Measurements from ENCODE around the gene PARD3B.

DNA sequence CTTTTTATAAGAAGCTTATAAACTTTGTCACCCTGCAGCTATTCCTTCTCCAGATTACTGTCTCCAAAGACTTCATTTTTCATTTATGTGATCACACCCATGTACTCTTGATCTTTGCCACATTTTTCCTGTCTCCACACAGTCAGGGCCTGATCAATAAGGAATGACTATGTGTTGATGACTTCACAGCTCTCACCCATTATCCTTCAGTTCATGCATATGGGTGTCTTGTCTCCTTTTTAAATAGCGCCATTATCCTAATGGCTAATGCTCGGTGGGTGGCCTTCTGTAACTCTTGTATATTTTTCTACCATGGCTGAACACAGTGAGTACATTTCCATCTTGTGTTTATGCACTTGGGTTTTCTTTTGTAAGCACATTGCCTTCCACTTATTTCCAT lies 801.4 kb downstream of the PARD3B start:
- TF ChIP-seq, protein P1, sequence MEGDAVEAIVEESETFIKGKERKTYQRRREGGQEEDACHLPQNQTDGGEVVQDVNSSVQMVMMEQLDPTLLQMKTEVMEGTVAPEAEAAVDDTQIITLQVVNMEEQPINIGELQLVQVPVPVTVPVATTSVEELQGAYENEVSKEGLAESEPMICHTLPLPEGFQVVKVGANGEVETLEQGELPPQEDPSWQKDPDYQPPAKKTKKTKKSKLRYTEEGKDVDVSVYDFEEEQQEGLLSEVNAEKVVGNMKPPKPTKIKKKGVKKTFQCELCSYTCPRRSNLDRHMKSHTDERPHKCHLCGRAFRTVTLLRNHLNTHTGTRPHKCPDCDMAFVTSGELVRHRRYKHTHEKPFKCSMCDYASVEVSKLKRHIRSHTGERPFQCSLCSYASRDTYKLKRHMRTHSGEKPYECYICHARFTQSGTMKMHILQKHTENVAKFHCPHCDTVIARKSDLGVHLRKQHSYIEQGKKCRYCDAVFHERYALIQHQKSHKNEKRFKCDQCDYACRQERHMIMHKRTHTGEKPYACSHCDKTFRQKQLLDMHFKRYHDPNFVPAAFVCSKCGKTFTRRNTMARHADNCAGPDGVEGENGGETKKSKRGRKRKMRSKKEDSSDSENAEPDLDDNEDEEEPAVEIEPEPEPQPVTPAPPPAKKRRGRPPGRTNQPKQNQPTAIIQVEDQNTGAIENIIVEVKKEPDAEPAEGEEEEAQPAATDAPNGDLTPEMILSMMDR (IDR thresholded peaks at IDR 0.05; ENCODE audit: low read depth, low read length, poor library complexity, severe bottlenecking), result no peak
- TF ChIP-seq EZH2phosphoT487 (IDR thresholded peaks at IDR 0.05; ENCODE audit: borderline replicate concordance, low read length), result no peak
